Mesendoderm (in vitro differentiated cells): Measurements from ENCODE around the gene HS3ST3B1.

Experiments
- DNase-seq: peaks from one replicate; pipeline ENCODE4 v3.0.0; 2013
- H2AK5ac ChIP-seq: 2 replicates; pipeline ENCODE4 v1.6.1; 2013; ENCODE audit warnings: low read length, inconsistent platforms
- H2BK120ac ChIP-seq: 2 replicates; pipeline ENCODE4 v1.6.1; 2013; ENCODE audit warnings: low read depth, mild to moderate bottlenecking, low read length, moderate library complexity, mixed read lengths
- H2BK15ac ChIP-seq: replicated peaks from 2 replicates; pipeline ENCODE4 v1.6.1; 2013; ENCODE audit warnings: low read depth, mild to moderate bottlenecking, moderate library complexity
- H2BK5ac ChIP-seq: 2 replicates; pipeline ENCODE4 v1.6.1; 2013; ENCODE audit warnings: low read length, inconsistent platforms
- H3K18ac ChIP-seq: 2 replicates; pipeline ENCODE4 v1.6.1; 2013; ENCODE audit warnings: mild to moderate bottlenecking, low read length, mixed read lengths
- H3K23ac ChIP-seq: one replicate; pipeline ENCODE4 v1.6.1; 2013; ENCODE audit warnings: low read length
- H3K27ac ChIP-seq: 2 replicates; pipeline ENCODE4 v1.5.1; 2013; ENCODE audit warnings: low read depth, mild to moderate bottlenecking, inconsistent platforms, low read length, moderate library complexity
- H3K27me3 ChIP-seq: 2 replicates; pipeline ENCODE4 v1.6.1; 2013; ENCODE audit warnings: low read length, control low read depth, mild to moderate bottlenecking, inconsistent platforms; ENCODE audit not compliant: insufficient read depth, poor library complexity
- H3K36me3 ChIP-seq: 2 replicates; pipeline ENCODE4 v1.6.1; 2013; ENCODE audit warnings: low read length, inconsistent platforms; ENCODE audit not compliant: control insufficient read depth, insufficient read depth
- H3K4ac ChIP-seq: one replicate; pipeline ENCODE4 v1.6.1; 2013; ENCODE audit warnings: low read depth, mild to moderate bottlenecking, low read length, moderate library complexity
- H3K4me1 ChIP-seq: 2 replicates; pipeline ENCODE4 v1.6.1; 2013; ENCODE audit warnings: low read depth, low read length, inconsistent platforms; ENCODE audit not compliant: control insufficient read depth
- H3K4me2 ChIP-seq: 2 replicates; pipeline ENCODE4 v1.6.1; 2013; ENCODE audit warnings: low read length
- H3K4me3 ChIP-seq: 2 replicates; pipeline ENCODE4 v1.5.1; 2013; ENCODE audit warnings: mild to moderate bottlenecking, low read length
- H3K56ac ChIP-seq: one replicate; pipeline ENCODE4 v1.6.1; 2013; ENCODE audit warnings: low read length
- H3K79me1 ChIP-seq: 2 replicates; pipeline ENCODE4 v1.6.1; 2013; ENCODE audit warnings: low read length, inconsistent platforms
- H3K79me2 ChIP-seq: 2 replicates; pipeline ENCODE4 v1.6.1; 2013; ENCODE audit warnings: mild to moderate bottlenecking, low read length; ENCODE audit not compliant: control insufficient read depth, insufficient read depth
- H3K9ac ChIP-seq: 2 replicates; pipeline ENCODE4 v1.6.1; 2013; ENCODE audit warnings: low read length, inconsistent platforms
- H4K5ac ChIP-seq: one replicate; pipeline ENCODE4 v1.6.1; 2013; ENCODE audit warnings: low read length
- H4K8ac ChIP-seq: one replicate; pipeline ENCODE4 v1.6.1; 2013; ENCODE audit warnings: low read depth, mild to moderate bottlenecking, control low read depth, low read length, moderate library complexity
- WGBS: extraction: QIAGEN DNeasy Blood & Tissue Kit; methylation state at CpG from one replicate; pipeline ENCODE4 v1.1.7; 2013; ENCODE audit warnings: low lambda C conversion rate, missing lambda C conversion rate; ENCODE audit not compliant: insufficient coverage; ENCODE audit errors: extremely low coverage; 5-methylcytosine and 5-hydroxymethylcytosine counted together

The HS3ST3B1 gene

GRCh38 chr17:14325618-14326167, 24.8 kb downstream of the HS3ST3B1 start:
- Histone ChIP-seq H3K18ac (no peak overlapping the region), H3K27ac (no peak overlapping the region), H2BK15ac (no peak overlapping the region), H3K9ac (no peak overlapping the region), H4K5ac (no peak overlapping the region), H3K4me3 (no peak overlapping the region), H3K56ac (no peak overlapping the region), H3K36me3 (no peaks in the 10 kb centered on the region), H3K4ac (no peak overlapping the region), H3K4me2 (no peak overlapping the region), H2BK5ac (no peak overlapping the region), H2BK120ac (no peak overlapping the region), H2AK5ac (peak overlapping the region; percentile 36), H3K23ac (no peak overlapping the region), H3K4me1 (peaks cover 17% of the 10 kb centered on the region), H3K27me3 (no peaks in the 10 kb centered on the region), H3K79me1 (peaks cover 14% of the 10 kb centered on the region), H4K8ac (no peak overlapping the region), H3K79me2 (peaks cover 14% of the 10 kb centered on the region)
- WGBS = 100% methylated on average over 3 of the region's 9 CpGs
- DNase-seq = no peak

GRCh38 chr17:14329900-14330491, 29.1 kb downstream of the HS3ST3B1 start:
- Histone ChIP-seq H3K27me3 (no peaks in the 10 kb centered on the region), H4K8ac (no peak overlapping the region), H3K79me1 (peaks cover 4% of the 10 kb centered on the region), H3K4me2 (no peak overlapping the region), H3K79me2 (peaks cover 12% of the 10 kb centered on the region), H2BK15ac (no peak overlapping the region), H3K36me3 (no peaks in the 10 kb centered on the region), H4K5ac (no peak overlapping the region), H2AK5ac (no peak overlapping the region), H3K23ac (no peak overlapping the region), H3K4me3 (no peak overlapping the region), H3K56ac (peak overlapping the region; percentile 81), H3K9ac (peak overlapping the region; percentile 51), H3K27ac (peak overlapping the region; percentile 70), H2BK120ac (no peak overlapping the region), H3K18ac (no peak overlapping the region), H3K4ac (peak overlapping the region; percentile 79), H2BK5ac (no peak overlapping the region), H3K4me1 (peaks cover 14% of the 10 kb centered on the region)
- WGBS = no CpG with 5 or more reads among the region's 5 CpGs
- DNase-seq = no peak

GRCh38 chr17:14330492-14330962, 29.6 kb downstream of the HS3ST3B1 start:
- peak overlapping the region; percentile 83 for H2BK5ac ChIP-seq
- H2BK15ac ChIP-seq = no peak overlapping the region
- H3K4me1 ChIP-seq = peaks cover 14% of the 10 kb centered on the region
- H3K23ac ChIP-seq = no peak overlapping the region
- H3K36me3 ChIP-seq = no peaks in the 10 kb centered on the region
- H3K27ac ChIP-seq = peak overlapping the region; percentile 70
- H3K27me3 ChIP-seq = no peaks in the 10 kb centered on the region
- no CpG with 5 or more reads among the region's 8 CpGs for WGBS
- H3K79me2 ChIP-seq = peaks cover 12% of the 10 kb centered on the region
- peak overlapping the region; percentile 54 for H2BK120ac ChIP-seq
- H3K4me3 ChIP-seq = no peak overlapping the region
- H3K56ac ChIP-seq = peak overlapping the region; percentile 81
- no peak overlapping the region for H4K8ac ChIP-seq
- DNase-seq = peak; percentile 57
- H3K18ac ChIP-seq = peak overlapping the region; percentile 52
- no peak overlapping the region for H2AK5ac ChIP-seq
- peak overlapping the region; percentile 79 for H3K4ac ChIP-seq
- no peak overlapping the region for H4K5ac ChIP-seq
- H3K4me2 ChIP-seq = no peak overlapping the region
- H3K79me1 ChIP-seq = peaks cover 4% of the 10 kb centered on the region
- peak overlapping the region; percentile 51 for H3K9ac ChIP-seq

- peak overlapping the region; percentile 56 for H3K56ac ChIP-seq
- H3K27ac ChIP-seq = peak overlapping the region; percentile 78
- no peak overlapping the region for H3K4me3 ChIP-seq
- WGBS = no CpG with 5 or more reads among the region's 10 CpGs
- H3K27me3 ChIP-seq = no peaks in the 10 kb centered on the region
- H3K79me2 ChIP-seq = peaks cover 8% of the 10 kb centered on the region
- H3K18ac ChIP-seq = peak overlapping the region; percentile 69
- peak overlapping the region; percentile 46 for H2BK5ac ChIP-seq
- no peaks in the 10 kb centered on the region for H3K79me1 ChIP-seq
- no peak overlapping the region for H3K23ac ChIP-seq
- no peak overlapping the region for H3K4ac ChIP-seq
- peaks cover 14% of the 10 kb centered on the region for H3K4me1 ChIP-seq
- H2BK120ac ChIP-seq = peak overlapping the region; percentile 54
- H4K8ac ChIP-seq = no peak overlapping the region
- H2BK15ac ChIP-seq = no peak overlapping the region
- H2AK5ac ChIP-seq = no peak overlapping the region
- no peaks in the 10 kb centered on the region for H3K36me3 ChIP-seq
- DNase-seq = peak; percentile 84
- H4K5ac ChIP-seq = no peak overlapping the region
- H3K4me2 ChIP-seq = no peak overlapping the region
- H3K9ac ChIP-seq = no peak overlapping the region
Observed at GRCh38 chr17:14331225-14331981, 30.5 kb downstream of the HS3ST3B1 start.

- Histone ChIP-seq H3K4ac (no peak overlapping the region), H4K5ac (no peak overlapping the region), H3K27me3 (no peaks in the 10 kb centered on the region), H3K79me2 (peaks cover 8% of the 10 kb centered on the region), H3K9ac (peak overlapping the region; percentile 27), H2AK5ac (no peak overlapping the region), H2BK15ac (no peak overlapping the region), H4K8ac (no peak overlapping the region), H3K4me2 (no peak overlapping the region), H3K4me3 (no peak overlapping the region), H2BK5ac (peak overlapping the region; percentile 21), H3K27ac (peak overlapping the region; percentile 78), H3K56ac (peak overlapping the region; percentile 56), H3K36me3 (no peaks in the 10 kb centered on the region), H3K4me1 (peaks cover 14% of the 10 kb centered on the region), H3K23ac (no peak overlapping the region), H2BK120ac (no peak overlapping the region), H3K18ac (peak overlapping the region; percentile 46), H3K79me1 (no peaks in the 10 kb centered on the region)
- WGBS = no CpG with 5 or more reads among the region's 3 CpGs
- no peak for DNase-seq
Observed at GRCh38 chr17:14331982-14332298, 31.1 kb downstream of the HS3ST3B1 start.
